ENCODE measurements around the gene ARMC10. TPM values are rescaled to one million over a fixed set of nuclear protein-coding genes. Genes with fewer than 3 reads are reported as not detected.
"Not testable (repeated sequence)": the region's sequence is repeated elsewhere in the genome, so short reads cannot be mapped to it uniquely, and the experiment has no call there.

ARMC10 gene
- total RNA-seq, 4 donors from 2014 or later: 25.7 to 44.7 (median 34.0) TPM

- WGBS, 2 donors (ENCODE audit: low coverage in 1 of 2): 40 to 67% methylated on average over 1 to 6 of the region's 12 CpGs
- Histone ChIP-seq H3K36me3 (peaks cover 0 to 37% of the 10 kb centered on the region in 2 donors), H3K9me3 (no peaks in the 10 kb centered on the region), H3K27ac (no peak overlapping the region), H3K4me1 (peaks cover 0 to 9% (median 0%) of the 10 kb centered on the region in 3 donors), H3K27me3 (no peaks in the 10 kb centered on the region), H3K4me3 (no peak overlapping the region)
- no peak for TF ChIP-seq POLR2A (IDR thresholded peaks at IDR 0.05)
- TF ChIP-seq EP300 (IDR thresholded peaks at IDR 0.05): no peak
- TF ChIP-seq POLR2AphosphoS5 (IDR thresholded peaks at IDR 0.05): no peak
- no peak for TF ChIP-seq CTCF (IDR thresholded peaks at IDR 0.05)
- ATAC-seq: no peak
These were observed 31.2 kb downstream of the ARMC10 start for GRCh38 chr7:103106005-103106702.

- H3K4me3 ChIP-seq, H3K27ac ChIP-seq, ATAC-seq, H3K9me3 ChIP-seq, H3K27me3 ChIP-seq, H3K4me1 ChIP-seq: not testable (repeated sequence)
- WGBS, 2 donors (ENCODE audit: low coverage in 1 of 2): no CpG with 5 or more reads among the region's 6 CpGs
- H3K36me3 ChIP-seq: peaks cover 0 to 33% of the 10 kb centered on the region in 2 donors
These were observed 31.7 kb downstream of the ARMC10 start for GRCh38 chr7:103106703-103107070.

- Histone ChIP-seq H3K27ac (no peak overlapping the region), H3K36me3 (peaks cover 0 to 22% of the 10 kb centered on the region in 2 donors), H3K27me3 (no peaks in the 10 kb centered on the region), H3K4me1 (no peaks in the 10 kb centered on the region), H3K9me3 (no peaks in the 10 kb centered on the region), H3K4me3 (no peak overlapping the region)
- no peak for ATAC-seq
- TF ChIP-seq EP300 (IDR thresholded peaks at IDR 0.05) (no peak), POLR2AphosphoS5 (IDR thresholded peaks at IDR 0.05) (no peak), CTCF (IDR thresholded peaks at IDR 0.05) (no peak), POLR2A (IDR thresholded peaks at IDR 0.05) (no peak)
- 60 to 65% methylated on average over 2 of the region's 2 CpGs for whole genome bisulfite sequencing, 2 donors (ENCODE audit: low coverage in 1 of 2)
These were observed 38.2 kb downstream of the ARMC10 start for GRCh38 chr7:103113164-103113563.

- Histone ChIP-seq H3K27ac (no peak overlapping the region), H3K36me3 (peaks cover 0 to 25% of the 10 kb centered on the region in 2 donors), H3K4me3 (no peak overlapping the region), H3K27me3 (no peaks in the 10 kb centered on the region), H3K9me3 (no peaks in the 10 kb centered on the region), H3K4me1 (no peaks in the 10 kb centered on the region)
- WGBS, 2 donors (ENCODE audit: low coverage in 1 of 2): 67 to 100% methylated on average over 1 of the region's 1 CpG
- TF ChIP-seq POLR2A (IDR thresholded peaks at IDR 0.05) (no peak), CTCF (IDR thresholded peaks at IDR 0.05) (no peak), POLR2AphosphoS5 (IDR thresholded peaks at IDR 0.05) (no peak), EP300 (IDR thresholded peaks at IDR 0.05) (no peak)
- ATAC-seq: no peak
These were observed 39.7 kb downstream of the ARMC10 start for GRCh38 chr7:103114576-103115008.

- TF ChIP-seq EP300 (IDR thresholded peaks at IDR 0.05): no peak
- no peak for TF ChIP-seq POLR2A (IDR thresholded peaks at IDR 0.05)
- no peak for TF ChIP-seq POLR2AphosphoS5 (IDR thresholded peaks at IDR 0.05)
- no peak for TF ChIP-seq CTCF (IDR thresholded peaks at IDR 0.05)
- H3K36me3 ChIP-seq: peaks cover 0 to 29% of the 10 kb centered on the region in 2 donors
- H3K4me3 ChIP-seq: no peak overlapping the region
- H3K27ac ChIP-seq: no peak overlapping the region
- H3K27me3 ChIP-seq: no peaks in the 10 kb centered on the region
- H3K4me1 ChIP-seq: peaks cover 0 to 6% (median 0%) of the 10 kb centered on the region in 3 donors
- WGBS, 2 donors (ENCODE audit: low coverage in 1 of 2): 95% methylated on average over 4 of the region's 4 CpGs; no CpG with 5 or more reads in 1 of the 2 donors
- no peaks in the 10 kb centered on the region for H3K9me3 ChIP-seq
- ATAC-seq: no peak
These were observed 40.8 kb downstream of the ARMC10 start for GRCh38 chr7:103115771-103116170.

Measured in gastroesophageal sphincter (tissue), 4 donors.